Left lung (tissue), 10 donors: ENCODE measurements around the gene ACTRT2. TPM values are rescaled to one million over a fixed set of nuclear protein-coding genes. Genes with fewer than 3 reads are reported as not detected.

Source experiments
- ATAC-seq: fragments of 200-7000 bp; cut with Tn5 transposase; one replicate; pipeline ENCODE4 v1.9.1; 2020; ENCODE audit warnings: moderate library complexity
- DNase-seq, 4 donors: peaks; one replicate each; pipeline ENCODE4 v3.0.0-alpha.2; 2013 to 2020
- H3K27ac ChIP-seq, 2 donors: fragments of 200-600 bp; sonication (generic) in 1 of 2; one replicate each; pipeline versions ENCODE4 v1.5.0 to v1.8.0; 2020 to 2021
- H3K27me3 ChIP-seq, 2 donors: fragments of 200-600 bp; sonication (generic) in 1 of 2; one replicate each; pipeline versions ENCODE4 v1.5.0 to v1.8.0; 2020 to 2021
- H3K36me3 ChIP-seq, 2 donors: fragments of 200-600 bp; sonication (generic) in 1 of 2; one replicate each; pipeline versions ENCODE4 v1.5.0 to v1.8.0; 2020 to 2021
- H3K4me1 ChIP-seq, 2 donors: fragments of 200-600 bp; one replicate each; pipeline ENCODE4 v1.8.0; 2021
- H3K4me3 ChIP-seq, 2 donors: fragments of 200-600 bp; sonication (generic) in 1 of 2; one replicate each; pipeline versions ENCODE4 v1.5.0 to v1.8.0; 2020 to 2021; ENCODE audit warnings: mild to moderate bottlenecking in 1 of 2
- H3K9me3 ChIP-seq, 2 donors: fragments of 200-600 bp; sonication (generic) in 1 of 2; one replicate each; pipeline versions ENCODE4 v1.5.0 to v1.8.0; 2020 to 2021
- intact Hi-C, 2 donors: fragments of 100-400 bp; cut with DNase I; formaldehyde crosslinking; loops; one replicate each; pipeline versions ENCODE4 v1.11.2 to v1.14.2; 2022
- polyA plus RNA-seq, 6 donors: library from polyadenylated mRNA; unstranded; fragments of 120-200 nt; gene quantifications; one replicate each; pipeline ENCODE4 v1.2.1, GENCODE V29; 2013; ENCODE audit not compliant: insufficient read length in 6 of 6
- total RNA-seq, 2 donors: library from RNA; stranded (reverse); fragmentation: NEBNext Ultra II Directional; extraction: Animal tissue kit (Norgen Biotek cat#: 25700); gene quantifications; one replicate each; pipeline ENCODE4 v1.2.1, GENCODE V29; 2021
- TF ChIP-seq, protein P1 (sequence below), 2 donors: fragments of 200-600 bp; sonication (generic) in 1 of 2; IDR thresholded peaks; one replicate each; pipeline versions ENCODE4 v1.5.0 to v1.8.0; 2021; ENCODE audit warnings: antibody characterized with exemption in 2 of 2
- donor health status: DM: no; HTN: yes; CAD: no.
- donor health status: DM: no; HTN: no; CAD: no.

Gene ACTRT2
- total and polyA plus RNA-seq, 8 donors: not detected

DNA sequence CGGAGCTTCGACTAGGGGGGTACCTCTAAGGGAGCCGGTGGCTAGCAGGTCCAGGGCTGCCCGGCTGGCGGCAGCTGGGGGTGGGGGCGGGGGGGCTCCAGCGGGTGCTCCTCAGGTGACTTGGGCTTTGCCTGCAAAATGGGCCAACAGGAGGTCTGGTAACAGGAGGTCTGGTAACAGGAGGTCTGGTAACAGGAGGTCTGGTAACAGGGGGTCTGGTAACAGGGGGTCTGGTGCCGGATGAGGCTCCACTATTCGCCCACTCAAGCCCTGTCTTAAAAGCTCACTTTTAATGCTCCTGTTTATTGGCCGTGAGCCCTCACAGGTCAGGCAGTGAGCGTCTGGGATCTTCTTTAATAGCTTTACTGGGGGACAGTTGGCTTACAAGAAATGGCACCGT, 40.4 kb upstream of the ACTRT2 start:
- H3K9me3 ChIP-seq: no peaks in the 10 kb centered on the region
- H3K27me3 ChIP-seq: peaks cover 0 to 48% of the 10 kb centered on the region in 2 donors
- no peak for DNase-seq
- H3K4me1 ChIP-seq: no peaks in the 10 kb centered on the region
- H3K4me3 ChIP-seq: no peak overlapping the region
- no peak overlapping the region for H3K27ac ChIP-seq
- intact Hi-C loops: no loop called here
- TF ChIP-seq, protein P1, sequence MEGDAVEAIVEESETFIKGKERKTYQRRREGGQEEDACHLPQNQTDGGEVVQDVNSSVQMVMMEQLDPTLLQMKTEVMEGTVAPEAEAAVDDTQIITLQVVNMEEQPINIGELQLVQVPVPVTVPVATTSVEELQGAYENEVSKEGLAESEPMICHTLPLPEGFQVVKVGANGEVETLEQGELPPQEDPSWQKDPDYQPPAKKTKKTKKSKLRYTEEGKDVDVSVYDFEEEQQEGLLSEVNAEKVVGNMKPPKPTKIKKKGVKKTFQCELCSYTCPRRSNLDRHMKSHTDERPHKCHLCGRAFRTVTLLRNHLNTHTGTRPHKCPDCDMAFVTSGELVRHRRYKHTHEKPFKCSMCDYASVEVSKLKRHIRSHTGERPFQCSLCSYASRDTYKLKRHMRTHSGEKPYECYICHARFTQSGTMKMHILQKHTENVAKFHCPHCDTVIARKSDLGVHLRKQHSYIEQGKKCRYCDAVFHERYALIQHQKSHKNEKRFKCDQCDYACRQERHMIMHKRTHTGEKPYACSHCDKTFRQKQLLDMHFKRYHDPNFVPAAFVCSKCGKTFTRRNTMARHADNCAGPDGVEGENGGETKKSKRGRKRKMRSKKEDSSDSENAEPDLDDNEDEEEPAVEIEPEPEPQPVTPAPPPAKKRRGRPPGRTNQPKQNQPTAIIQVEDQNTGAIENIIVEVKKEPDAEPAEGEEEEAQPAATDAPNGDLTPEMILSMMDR (IDR thresholded peaks at IDR 0.05): no peak
- ATAC-seq: no peak
- no peaks in the 10 kb centered on the region for H3K36me3 ChIP-seq

DNA sequence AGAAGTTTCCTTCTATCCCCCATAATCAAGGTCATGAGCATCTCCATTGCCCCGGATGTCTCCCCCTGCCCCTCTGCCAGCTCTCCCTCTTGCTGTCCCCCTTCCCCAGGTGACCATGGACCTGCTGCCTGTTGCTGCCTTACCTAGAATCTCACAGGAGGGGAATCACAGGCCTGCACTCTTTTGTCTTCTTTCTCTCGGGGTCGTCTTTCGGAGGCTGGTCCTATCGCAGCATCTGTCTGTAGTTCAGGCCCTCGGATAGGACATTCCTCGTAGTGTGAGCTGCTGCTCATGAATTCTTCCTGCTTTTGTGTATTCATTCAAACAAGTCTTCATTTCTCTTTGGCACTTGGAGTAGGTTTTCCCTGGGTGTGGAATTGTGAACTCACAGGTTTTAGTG, 39.9 kb upstream of the ACTRT2 start:
- no peaks in the 10 kb centered on the region for H3K4me1 ChIP-seq
- ATAC-seq: no peak
- intact Hi-C loops: no loop called here
- DNase-seq: no peak
- H3K9me3 ChIP-seq: no peaks in the 10 kb centered on the region
- TF ChIP-seq, protein P1 (IDR thresholded peaks at IDR 0.05): no peak
- no peaks in the 10 kb centered on the region for H3K36me3 ChIP-seq
- H3K27ac ChIP-seq: no peak overlapping the region
- H3K27me3 ChIP-seq: peaks cover 0 to 48% of the 10 kb centered on the region in 2 donors
- H3K4me3 ChIP-seq: no peak overlapping the region

DNA sequence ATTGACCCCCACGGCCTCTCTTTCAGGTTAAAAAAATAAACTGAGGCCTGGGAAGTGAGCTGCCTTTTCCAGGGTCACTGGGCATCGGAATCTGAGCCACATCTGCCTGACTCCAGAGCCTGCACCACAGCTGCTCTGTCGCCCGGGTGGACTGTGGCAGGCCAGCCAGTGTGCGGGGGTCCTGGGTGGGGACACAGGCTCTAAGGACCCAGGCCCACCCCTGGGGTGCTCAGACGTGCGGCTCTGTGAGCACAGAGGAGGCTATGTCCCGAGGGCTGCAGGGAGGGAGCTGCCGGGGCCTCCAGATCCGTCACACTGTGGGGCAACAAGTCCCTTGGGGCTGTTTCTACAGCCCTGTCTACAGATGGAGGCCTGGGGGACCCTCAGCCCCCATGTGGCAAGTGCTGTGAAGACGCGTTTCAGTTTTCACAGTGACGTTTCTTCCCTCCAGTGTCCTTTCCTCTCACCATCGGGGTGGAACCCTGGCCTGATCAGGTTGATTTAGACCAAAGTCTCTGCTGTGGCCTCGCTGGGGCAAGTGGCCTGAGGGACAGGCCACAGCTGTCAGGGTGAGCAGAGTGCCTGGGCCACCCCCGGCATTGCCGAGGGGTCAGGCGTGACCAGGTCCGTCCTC, 39.2 kb upstream of the ACTRT2 start:
- no peak overlapping the region for H3K4me3 ChIP-seq
- no peaks in the 10 kb centered on the region for H3K4me1 ChIP-seq
- ATAC-seq (no peak), DNase-seq (peak in 2 of 4 donors; percentile 9 to 63)
- TF ChIP-seq, protein P1 (IDR thresholded peaks at IDR 0.05): no peak
- H3K27ac ChIP-seq: no peak overlapping the region
- intact Hi-C loops: no loop called here
- no peaks in the 10 kb centered on the region for H3K9me3 ChIP-seq
- peaks cover 0 to 48% of the 10 kb centered on the region in 2 donors for H3K27me3 ChIP-seq
- H3K36me3 ChIP-seq: no peaks in the 10 kb centered on the region

DNA sequence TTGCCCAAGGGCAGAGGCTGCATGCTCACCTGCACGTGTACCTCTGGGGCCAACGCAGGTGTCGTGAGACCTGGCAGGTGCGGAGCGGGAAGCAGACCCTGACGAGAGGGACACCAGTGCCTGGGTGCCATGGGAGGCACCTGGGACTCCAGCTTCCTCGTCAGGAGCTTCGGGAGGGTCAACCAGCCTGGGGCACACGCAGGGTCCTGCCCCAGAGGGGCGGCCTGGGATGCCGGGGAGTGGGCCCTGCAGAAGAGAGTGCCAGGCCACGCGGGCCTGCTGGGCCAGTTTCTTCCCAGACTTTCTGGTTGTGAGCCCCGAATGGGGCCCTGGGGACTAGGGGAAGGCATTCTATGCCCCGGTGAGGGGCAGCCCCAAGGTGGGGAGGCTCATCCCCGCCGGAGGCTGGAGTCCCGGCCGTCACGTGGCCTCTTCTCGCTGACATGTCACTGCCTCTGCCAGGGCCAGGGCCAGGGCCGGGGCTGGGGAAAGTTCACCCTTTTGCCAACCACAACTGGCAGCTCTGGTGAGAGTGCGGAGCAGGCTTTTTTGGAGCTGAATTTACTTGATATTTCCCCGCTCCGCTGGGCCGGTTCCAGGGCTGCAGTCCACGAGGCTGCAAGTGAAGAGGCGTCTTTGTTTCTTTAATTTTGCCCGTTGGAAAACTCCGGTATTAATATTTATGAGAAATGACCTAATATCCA, 38.5 kb upstream of the ACTRT2 start:
- H3K4me1 ChIP-seq: no peaks in the 10 kb centered on the region
- TF ChIP-seq, protein P1 (IDR thresholded peaks at IDR 0.05): no peak
- intact Hi-C loops: no loop called here
- ATAC-seq (no peak), DNase-seq (peak in 2 of 4 donors; percentile 27 to 75)
- no peaks in the 10 kb centered on the region for H3K9me3 ChIP-seq
- H3K27ac ChIP-seq: no peak overlapping the region
- H3K36me3 ChIP-seq: no peaks in the 10 kb centered on the region
- H3K4me3 ChIP-seq: no peak overlapping the region
- H3K27me3 ChIP-seq: peaks cover 0 to 48% of the 10 kb centered on the region in 2 donors

DNA sequence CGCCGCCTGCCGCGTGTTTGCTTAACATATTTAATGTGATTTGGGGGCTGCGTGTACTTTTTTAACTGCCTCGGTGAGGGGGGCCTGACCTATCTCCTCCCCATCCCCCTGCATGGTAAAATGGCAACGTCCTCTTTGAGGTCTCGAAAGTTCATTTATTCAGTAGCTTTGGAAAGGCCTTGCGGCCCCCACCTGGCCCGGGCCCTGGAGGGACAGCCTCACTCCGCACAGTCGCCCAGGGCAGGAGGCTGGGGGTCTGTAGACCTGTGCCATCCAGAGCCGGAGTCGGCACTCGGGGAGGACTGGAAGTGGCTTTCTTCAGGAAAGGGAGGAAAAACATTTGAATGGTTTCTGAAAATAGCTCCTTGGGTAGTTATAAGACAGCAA, 38.0 kb upstream of the ACTRT2 start:
- no peak overlapping the region for H3K4me3 ChIP-seq
- no peak for ATAC-seq
- no peak overlapping the region for H3K27ac ChIP-seq
- no peaks in the 10 kb centered on the region for H3K36me3 ChIP-seq
- H3K4me1 ChIP-seq: no peaks in the 10 kb centered on the region
- intact Hi-C loops: no loop called here
- peak in 2 of 4 donors; percentile 13 to 70 for DNase-seq
- no peaks in the 10 kb centered on the region for H3K9me3 ChIP-seq
- TF ChIP-seq, protein P1 (IDR thresholded peaks at IDR 0.05): no peak
- H3K27me3 ChIP-seq: peaks cover 0 to 48% of the 10 kb centered on the region in 2 donors
